Activated CD4-positive, alpha-beta T cell treated with anti-CD3 and anti-CD28 coated beads for 1 hour (primary cell): ENCODE data around the gene GDPGP1.

Source experiments
- DNase-seq: peaks from one replicate; pipeline ENCODE4 v3.0.0-alpha.2; 2020

The GDPGP1 gene

GRCh38 chr15:90205050-90205848, 28.8 kb upstream of the GDPGP1 start:
- no peak for DNase-seq

DNA sequence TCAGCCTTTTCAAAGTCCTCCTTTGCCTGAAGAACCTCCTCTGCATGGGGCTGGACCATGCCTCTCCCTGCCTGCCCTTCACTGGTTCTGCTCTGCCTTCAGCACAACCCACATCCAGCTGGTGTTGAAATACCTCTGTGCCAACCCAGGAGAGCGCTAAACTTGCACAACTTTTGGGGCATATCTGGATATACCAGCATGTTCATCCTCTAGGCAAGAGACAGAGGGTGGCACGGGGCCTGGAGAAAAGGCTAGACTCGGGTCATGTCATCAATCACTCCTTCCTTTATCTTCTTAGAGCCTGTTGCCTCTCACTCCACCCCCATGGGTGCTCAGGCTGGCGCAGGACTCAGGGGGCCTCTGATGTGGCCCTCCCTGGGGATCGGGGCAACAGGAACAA, 28.1 kb upstream of the GDPGP1 start:
- DNase-seq = no peak

- DNase-seq = no peak
These were observed 26.8 kb upstream of the GDPGP1 start for GRCh38 chr15:90207252-90207651.

- no peak for DNase-seq
These were observed 25.7 kb upstream of the GDPGP1 start for GRCh38 chr15:90208356-90208755.

- DNase-seq = no peak
These were observed 24.4 kb upstream of the GDPGP1 start for GRCh38 chr15:90209591-90209990.

GRCh38 chr15:90210593-90210992, 23.4 kb upstream of the GDPGP1 start:
- DNase-seq = no peak

DNA sequence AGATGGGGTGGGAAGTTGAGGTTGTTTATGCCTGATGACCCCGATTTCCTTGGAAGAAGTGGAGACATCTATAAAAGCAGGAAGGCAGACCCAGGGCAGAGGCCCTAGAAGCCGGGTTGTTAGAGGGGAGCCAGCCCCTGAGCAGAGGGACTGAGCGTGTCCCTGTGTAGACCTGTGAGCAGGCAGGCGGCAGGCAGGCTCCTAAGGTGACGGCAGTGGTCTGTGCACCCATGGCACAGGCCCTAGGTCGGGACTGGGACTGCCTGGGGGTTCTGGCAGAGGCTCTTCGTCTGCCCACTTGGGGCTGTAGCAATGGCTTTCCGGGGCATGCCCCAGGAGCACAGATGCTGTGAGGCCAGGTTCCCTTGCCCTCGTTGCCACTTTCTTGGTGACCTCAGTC, 23.0 kb upstream of the GDPGP1 start:
- no peak for DNase-seq

DNA sequence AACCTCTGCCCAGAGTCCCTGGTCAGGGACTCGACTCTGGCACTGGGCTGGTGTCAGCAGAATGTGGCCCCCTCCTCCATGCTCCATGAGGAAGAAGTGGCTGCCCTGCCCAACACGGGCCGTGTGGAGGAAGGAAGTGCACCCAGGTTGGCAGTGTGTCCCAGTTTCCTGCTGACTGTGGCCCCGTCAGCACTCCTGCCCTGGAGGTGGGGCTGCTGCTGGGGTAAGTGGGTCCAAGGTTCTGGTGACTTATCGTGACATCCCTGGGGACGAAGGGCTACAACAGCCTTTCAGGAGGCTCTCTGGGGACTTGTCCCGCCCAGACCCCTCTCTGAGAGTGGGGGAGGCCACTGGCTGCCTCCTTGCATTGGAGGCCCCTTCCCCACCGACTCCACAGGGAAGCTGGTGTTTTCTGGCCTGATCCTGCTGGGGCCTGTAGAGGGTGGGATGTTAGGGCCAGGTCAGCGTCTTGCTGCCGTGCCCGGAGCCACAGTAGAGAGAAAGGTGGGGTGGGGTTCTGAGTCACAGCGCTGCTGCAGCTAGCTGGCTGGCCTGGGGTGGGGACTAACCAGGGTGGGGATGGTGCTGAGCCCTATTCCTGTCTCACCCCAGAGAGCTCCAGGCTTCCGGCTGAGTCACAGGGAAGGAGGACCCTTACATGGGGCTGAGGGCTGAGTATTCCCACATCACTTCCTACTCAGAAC, 22.4 kb upstream of the GDPGP1 start:
- no peak for DNase-seq

DNA sequence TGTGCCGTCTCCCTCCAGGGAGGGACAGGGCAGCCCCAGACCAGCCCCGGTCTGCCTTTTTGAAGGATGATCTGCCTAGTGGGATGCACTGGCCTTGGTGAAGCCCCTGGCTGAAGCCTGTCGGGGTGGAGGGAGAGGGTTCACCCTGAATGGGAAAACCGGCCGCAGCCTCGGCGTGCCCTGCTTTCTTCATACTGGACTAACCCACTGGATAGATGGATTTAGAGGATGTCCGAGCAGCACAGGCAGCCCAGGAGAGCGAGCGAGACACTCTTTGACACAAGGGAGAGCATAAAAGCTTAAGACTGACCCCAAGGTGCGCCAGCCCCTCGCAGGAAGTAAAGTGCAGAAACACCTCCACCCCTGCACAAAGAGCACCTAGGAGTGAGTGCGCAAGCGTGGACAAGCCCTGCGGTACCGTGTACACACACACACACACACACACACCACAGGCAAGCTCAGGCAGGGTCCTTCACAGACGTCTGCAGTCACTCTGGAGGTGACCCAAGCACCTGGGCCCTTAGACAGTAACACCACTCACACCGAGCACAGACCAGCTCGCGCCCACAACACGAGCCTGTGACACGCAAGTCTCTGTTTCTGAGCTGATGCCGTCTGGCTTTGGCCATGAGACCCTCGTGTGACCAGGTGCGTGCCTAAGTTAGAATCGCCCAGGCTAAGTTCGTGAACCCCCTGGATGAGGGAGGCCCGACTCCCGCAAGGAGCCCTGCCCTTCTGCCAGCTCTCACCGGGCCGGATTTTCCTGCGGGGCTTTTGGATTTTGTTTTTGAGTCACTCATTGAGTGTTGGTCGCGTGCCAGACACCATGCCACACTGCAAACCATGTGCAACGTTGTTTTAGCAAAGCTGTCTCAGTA, 21.5 kb upstream of the GDPGP1 start:
- no peak for DNase-seq

GRCh38 chr15:90213122-90213817, 20.7 kb upstream of the GDPGP1 start:
- no peak for DNase-seq

- no peak for DNase-seq
These were observed 20.2 kb upstream of the GDPGP1 start for GRCh38 chr15:90213818-90214204.

- no peak for DNase-seq
These were observed 19.3 kb upstream of the GDPGP1 start for GRCh38 chr15:90214553-90215196.

- DNase-seq = no peak
These were observed 16.2 kb upstream of the GDPGP1 start for GRCh38 chr15:90217671-90218394.

GRCh38 chr15:90219421-90220141, 14.4 kb upstream of the GDPGP1 start:
- peak; percentile 40 for DNase-seq

GRCh38 chr15:90221246-90221900, 12.6 kb upstream of the GDPGP1 start:
- DNase-seq = no peak

GRCh38 chr15:90222547-90222946, 11.5 kb upstream of the GDPGP1 start:
- DNase-seq = no peak

DNA sequence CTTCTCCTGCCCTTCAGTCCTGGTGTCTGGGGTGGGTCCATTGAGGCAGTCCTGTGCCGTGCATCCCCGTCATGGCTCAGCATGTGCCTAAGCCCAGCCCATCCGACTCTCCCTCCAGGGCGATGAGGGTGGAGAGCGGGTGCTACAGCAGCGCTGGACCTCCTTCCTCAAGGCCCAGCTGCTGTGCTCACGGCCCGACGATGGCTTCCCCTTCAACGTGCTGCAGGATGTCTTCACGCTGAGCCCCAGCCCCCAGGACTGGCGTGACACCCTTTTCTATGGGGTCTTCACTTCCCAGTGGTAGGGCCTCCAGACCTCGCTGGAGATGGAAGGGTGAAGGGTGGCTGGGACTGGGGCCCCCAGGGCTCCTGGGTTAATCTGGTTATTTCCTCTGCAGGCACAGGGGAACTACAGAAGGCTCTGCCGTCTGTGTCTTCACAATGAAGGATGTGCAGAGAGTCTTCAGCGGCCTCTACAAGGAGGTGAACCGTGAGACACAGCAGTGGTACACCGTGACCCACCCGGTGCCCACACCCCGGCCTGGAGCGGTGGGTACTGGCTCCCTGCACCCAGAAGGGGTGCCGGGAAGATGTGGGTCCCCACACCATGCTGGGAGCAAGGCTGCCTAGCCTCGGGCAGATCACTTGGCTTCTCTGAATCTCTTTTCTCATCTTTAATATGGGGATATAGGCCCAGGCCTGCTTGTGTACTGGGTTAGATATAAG, 10.4 kb upstream of the GDPGP1 start:
- no peak for DNase-seq

- no peak for DNase-seq
These were observed 9.0 kb upstream of the GDPGP1 start for GRCh38 chr15:90225047-90225446.

DNA sequence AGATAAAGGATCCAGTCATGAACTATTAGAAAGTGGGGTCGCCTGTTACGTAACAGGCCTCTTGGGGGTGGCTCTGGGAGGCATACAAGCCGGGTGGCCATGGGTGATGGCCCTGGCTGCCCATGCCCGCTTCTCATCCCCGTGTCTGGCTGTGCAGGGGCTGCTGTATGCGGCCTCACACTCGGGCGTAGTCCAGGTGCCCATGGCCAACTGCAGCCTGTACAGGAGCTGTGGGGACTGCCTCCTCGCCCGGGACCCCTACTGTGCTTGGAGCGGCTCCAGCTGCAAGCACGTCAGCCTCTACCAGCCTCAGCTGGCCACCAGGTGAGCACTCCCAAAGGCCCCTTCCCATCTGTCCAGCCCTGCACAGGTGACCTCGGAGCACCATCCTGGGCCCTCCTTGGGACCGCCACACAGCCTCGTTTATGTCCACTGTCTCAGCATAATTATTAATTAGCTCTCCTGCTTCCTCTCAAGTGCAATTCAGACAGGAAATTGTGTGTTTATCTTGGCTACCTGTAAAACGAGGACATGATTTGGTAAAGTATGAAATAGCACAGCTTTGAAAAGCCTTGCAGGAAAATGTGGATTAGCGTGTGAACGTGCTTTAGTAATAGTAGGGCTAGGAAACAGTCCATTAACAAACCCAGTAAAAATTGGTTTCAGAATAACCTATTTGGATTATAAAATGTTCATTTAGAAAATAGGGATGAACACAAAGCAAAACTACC, 8.3 kb upstream of the GDPGP1 start:
- DNase-seq = no peak
